SK-N-SH (cell line): Measurements from ENCODE around the gene SLC25A31.

ENCODE experiments used
- EZH2phosphoT487 ChIP-seq: fragments of 200-600 bp; sonication (generic); IDR thresholded peaks from 2 replicates; pipeline ENCODE4 v1.6.1; 2017; ENCODE audit warnings: low read depth, mixed run types, mild to moderate bottlenecking, antibody characterized with exemption, moderate library complexity, borderline replicate concordance
- RCOR1 ChIP-seq: fragments of 150-350 bp; IDR thresholded peaks from 2 replicates; pipeline ENCODE4 v1.6.1; 2017; ENCODE audit warnings: antibody characterized with exemption, low read length
- TAF1 ChIP-seq: IDR thresholded peaks from 2 replicates; pipeline ENCODE4 v1.6.1; 2012; ENCODE audit warnings: low read depth, mild to moderate bottlenecking, low read length, moderate library complexity, borderline replicate concordance
- USF2 ChIP-seq: fragments of 150-350 bp; IDR thresholded peaks from 2 replicates; pipeline ENCODE4 v1.6.1; 2017; ENCODE audit warnings: antibody characterized with exemption, low read length, low read depth, borderline replicate concordance
- TF ChIP-seq, protein P1 (sequence below): fragments of 200-600 bp; sonication (generic); IDR thresholded peaks from 2 replicates; pipeline ENCODE4 v1.6.1; 2017; ENCODE audit warnings: antibody characterized with exemption, mild to moderate bottlenecking, moderate library complexity

DNA sequence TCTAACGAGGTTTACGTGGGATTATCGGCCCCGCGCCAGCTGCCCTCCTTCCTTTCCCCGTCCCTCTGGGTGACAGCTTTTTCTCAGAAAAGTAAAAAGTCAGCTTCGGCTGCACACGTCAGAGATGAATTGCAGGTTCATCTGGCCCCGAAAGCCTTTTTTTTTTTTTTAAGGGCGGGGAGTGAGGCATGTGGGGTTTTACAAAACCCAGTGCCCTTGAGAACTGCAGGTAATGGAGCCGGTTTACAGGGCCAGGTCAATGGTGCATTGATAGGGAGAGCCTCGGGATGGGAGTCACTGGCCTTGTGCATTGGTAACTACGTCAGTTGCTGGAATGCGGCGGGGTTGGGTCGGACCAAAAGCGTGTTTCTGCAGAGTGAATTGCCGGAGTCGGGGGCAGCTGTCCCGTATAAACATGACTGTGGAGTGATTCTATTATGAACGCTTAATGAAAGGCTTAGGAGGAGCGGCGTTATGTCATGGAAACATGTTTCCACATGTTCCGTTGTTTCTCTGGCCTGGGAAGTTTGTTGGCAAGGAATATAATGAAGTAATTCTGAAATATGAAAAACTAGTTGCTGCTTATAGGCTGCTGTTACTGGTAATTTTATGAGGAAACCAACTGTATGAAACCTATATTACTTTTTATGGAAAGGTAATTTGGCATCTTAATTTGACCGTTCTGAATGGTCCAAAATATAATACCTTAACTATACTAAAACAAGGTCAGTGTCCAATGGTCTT, 53.0 kb downstream of the SLC25A31 start:
- TF ChIP-seq TAF1 (no peak), USF2 (no peak), RCOR1 (no peak), EZH2phosphoT487 (no peak)
- TF ChIP-seq, protein P1, sequence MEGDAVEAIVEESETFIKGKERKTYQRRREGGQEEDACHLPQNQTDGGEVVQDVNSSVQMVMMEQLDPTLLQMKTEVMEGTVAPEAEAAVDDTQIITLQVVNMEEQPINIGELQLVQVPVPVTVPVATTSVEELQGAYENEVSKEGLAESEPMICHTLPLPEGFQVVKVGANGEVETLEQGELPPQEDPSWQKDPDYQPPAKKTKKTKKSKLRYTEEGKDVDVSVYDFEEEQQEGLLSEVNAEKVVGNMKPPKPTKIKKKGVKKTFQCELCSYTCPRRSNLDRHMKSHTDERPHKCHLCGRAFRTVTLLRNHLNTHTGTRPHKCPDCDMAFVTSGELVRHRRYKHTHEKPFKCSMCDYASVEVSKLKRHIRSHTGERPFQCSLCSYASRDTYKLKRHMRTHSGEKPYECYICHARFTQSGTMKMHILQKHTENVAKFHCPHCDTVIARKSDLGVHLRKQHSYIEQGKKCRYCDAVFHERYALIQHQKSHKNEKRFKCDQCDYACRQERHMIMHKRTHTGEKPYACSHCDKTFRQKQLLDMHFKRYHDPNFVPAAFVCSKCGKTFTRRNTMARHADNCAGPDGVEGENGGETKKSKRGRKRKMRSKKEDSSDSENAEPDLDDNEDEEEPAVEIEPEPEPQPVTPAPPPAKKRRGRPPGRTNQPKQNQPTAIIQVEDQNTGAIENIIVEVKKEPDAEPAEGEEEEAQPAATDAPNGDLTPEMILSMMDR, result no peak
